Measurements from ENCODE around the gene SLCO4C1.

GRCh38 chr5:102216678-102217077, 79.4 kb downstream of the SLCO4C1 start:
- TF ChIP-seq CTCF (IDR thresholded peaks at IDR 0.05) (no peak), POLR2A (IDR thresholded peaks at IDR 0.05) (no peak)
